ENCODE data around the gene CHAD.
"Not testable (repeated sequence)": the region's sequence is repeated elsewhere in the genome, so short reads cannot be mapped to it uniquely, and the experiment has no call there.

Gene CHAD

GRCh38 chr17:50420419-50421112 is 48.1 kb downstream of the CHAD start:
- H3K4me3 ChIP-seq (ENCODE audit: low read length), result no peak overlapping the region
- DNase-seq (ENCODE audit: low read depth), result peak; percentile 68
- no peak for TF ChIP-seq CTCF (conservative IDR thresholded peaks at IDR 0.05; ENCODE audit: low read length)

GRCh38 chr17:50419577-50419976 is 49.1 kb downstream of the CHAD start:
- not testable (repeated sequence) for DNase-seq (ENCODE audit: low read depth); H3K4me3 ChIP-seq (ENCODE audit: low read length)

GRCh38 chr17:50414808-50415207 is 53.9 kb downstream of the CHAD start:
- no peak for DNase-seq (ENCODE audit: low read depth)
- no peak overlapping the region for H3K4me3 ChIP-seq (ENCODE audit: low read length)
- no peak for TF ChIP-seq CTCF (conservative IDR thresholded peaks at IDR 0.05; ENCODE audit: low read length)

Measured in AG10803 (cell line).